ENCODE data around the gene F2R.

The F2R gene

DNA sequence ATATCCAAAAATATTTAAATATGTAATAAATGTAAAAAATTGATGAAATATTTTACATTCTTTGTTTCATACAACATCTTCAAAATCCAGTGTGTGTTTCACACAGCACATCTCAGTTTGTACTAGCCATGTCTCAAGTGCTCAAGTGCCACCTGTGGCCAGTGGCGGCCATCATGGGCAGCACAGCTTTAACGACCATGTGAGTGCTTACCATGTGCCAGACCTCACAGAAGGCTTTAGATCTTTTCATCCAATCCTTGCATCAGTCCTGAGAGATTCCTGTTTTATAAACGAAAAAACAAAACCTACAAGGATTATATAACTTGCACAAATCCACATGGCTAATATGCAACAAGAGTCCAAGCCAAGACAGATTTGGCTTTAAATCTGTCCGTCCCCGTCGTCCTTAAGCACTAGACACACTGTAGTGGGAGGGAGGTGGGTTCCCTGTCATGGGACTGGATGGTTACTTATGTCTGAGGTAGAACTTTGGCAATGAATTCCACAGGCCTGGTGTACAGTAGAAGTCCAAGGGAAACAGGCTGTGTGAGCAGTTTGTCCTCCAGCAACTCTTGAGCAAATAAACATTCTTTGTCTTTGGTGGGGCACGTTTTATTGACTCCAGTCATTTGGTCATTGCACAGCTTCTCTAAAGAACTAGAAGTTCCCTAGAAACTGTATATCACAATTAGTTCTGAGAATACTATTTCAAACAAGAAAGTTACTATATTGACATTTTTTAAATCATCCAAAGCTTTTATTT lies 25.0 kb upstream of the F2R start:
- no peak for DNase-seq

DNA sequence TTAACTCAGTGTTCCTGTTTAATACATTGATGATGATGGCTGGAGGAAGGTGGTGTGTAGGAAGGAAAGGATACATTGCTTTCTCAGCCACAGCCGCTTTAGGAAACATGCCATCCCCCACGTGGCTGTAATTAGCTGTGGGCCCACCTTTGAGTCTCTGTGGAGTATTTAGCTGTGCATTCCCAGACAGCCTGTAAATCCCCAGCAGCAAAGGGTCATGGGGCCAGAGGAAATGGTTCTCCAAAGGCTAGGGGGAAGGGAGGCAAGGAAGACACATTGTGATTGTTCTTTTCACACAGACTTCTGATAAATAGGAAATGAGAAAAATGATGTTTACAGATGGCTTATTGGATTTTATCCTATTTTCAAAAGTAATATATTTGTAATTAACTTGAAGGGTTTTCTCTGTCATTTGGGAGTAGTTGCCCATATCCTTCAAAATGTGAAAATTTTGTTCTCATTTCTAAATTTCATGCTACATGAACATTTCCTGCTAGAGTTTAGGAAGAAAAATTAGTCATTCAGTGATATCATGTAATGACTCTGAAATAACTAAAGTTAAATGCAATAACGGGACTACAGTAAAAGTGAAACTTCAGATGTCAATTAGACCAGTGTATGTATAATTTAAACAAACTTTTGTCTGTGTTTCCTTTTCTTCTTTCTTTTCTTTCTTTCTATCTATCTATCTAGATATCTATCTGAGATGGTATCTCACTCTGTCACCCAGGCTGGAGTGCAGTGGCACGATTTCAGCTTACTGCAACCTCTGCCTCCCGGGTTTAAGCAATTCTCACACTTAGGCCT lies 24.3 kb upstream of the F2R start:
- no peak for DNase-seq

DNA sequence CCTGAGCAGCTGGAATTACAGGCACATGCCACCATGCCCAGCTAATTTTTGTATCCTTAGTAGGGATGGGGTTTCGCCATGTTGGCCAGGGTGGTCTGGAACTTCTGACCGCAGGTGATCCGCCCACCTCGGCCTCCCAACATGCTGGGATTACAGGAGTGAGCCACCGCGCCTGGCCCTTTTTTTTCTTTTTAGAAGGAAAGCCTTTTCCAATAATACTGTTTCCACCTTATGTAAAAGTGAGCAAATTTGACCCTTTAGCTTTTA lies 23.7 kb upstream of the F2R start:
- no peak for DNase-seq

DNA sequence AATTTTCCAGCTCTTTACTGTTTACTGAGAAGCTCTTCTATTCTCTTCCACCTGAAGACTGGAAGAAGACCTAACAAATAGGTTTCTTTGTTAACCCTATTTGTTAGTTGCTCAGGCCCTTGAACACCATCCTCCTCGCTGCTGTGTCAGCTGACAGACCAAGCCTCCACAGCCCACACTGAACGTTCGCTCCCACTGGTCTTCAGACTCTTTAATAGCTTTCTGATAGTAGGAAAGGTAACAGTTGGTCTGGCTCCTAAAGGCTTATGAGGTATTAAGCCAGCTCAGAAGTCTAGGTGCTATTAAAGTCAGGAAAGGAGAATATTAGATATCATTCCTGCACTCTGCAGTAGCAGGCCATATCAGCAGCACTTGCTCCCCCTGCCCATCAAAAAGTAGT lies 23.3 kb upstream of the F2R start:
- DNase-seq: no peak

DNA sequence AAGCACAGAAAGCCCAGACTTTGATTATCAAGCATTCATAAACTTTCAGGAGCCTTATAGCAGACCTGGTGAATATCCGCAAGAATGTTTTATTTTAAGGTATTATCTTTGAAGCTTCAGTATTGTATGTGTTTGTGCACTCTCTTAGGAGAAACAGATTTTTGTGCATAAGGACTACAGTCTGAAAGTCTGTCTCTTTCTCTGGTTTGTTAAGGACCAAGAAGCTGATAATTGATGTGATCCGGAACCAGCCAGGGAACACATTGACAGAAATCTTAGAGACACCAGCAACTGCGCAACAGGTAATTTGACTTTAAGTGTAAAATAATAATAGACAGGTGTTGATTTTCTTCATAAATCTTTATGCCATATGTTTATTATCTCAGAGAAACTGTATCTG lies 22.8 kb upstream of the F2R start:
- no peak for DNase-seq

DNA sequence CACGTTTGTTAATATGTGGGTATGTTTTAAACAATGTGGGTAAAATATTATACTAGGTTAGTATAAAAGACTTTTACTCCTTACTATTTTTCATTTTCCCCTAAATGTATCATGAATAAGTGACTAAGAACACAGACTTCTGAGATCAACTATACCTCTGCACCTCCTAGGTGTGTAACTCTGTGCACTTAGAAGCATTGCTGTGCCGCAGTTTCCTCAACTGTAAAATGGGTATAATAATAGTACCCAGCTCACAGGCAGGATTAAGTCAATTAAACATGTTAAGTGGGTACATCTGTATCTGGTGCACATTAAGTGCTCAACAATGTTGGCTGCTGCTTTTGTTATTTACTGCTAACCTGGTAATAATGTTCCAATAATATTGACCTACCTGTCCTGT lies 21.6 kb upstream of the F2R start:
- no peak for DNase-seq

DNA sequence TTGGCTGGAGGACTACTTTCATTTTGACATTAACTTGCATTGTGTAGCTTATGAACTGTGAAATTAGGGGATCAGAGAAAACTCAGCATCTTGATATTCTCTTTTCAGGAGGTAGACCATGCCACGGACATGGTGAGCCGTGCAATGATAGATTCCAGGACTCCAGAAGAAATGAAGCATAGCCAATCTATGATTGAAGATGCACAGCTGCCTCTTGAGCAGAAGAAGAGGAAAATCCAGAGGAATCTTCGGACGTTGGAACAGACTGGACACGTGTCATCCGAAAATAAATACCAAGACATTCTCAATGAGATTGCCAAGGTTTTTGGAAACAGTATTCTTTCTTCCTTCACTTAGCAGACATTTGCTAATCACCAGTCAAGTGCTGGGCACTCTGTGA lies 20.6 kb upstream of the F2R start:
- no peak for DNase-seq

DNA sequence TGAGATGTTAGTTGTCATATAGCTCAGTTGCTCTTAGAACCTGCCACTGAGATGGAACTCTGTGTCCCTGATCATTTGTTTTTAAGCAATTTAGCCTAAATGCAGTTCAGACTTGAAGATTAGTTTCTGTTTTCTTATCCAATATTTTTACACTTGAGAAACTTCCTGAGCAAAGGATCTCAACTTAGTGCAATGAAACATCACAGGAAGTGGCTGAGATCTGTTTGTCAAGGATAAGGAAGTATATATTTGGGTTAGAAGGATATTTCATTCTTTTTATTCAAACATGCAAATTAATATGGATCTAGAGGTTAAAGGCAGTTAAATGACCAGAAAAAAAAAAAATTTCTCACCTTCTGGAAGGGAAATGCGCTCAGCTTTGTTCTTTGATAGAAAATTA lies 19.7 kb upstream of the F2R start:
- no peak for DNase-seq

DNA sequence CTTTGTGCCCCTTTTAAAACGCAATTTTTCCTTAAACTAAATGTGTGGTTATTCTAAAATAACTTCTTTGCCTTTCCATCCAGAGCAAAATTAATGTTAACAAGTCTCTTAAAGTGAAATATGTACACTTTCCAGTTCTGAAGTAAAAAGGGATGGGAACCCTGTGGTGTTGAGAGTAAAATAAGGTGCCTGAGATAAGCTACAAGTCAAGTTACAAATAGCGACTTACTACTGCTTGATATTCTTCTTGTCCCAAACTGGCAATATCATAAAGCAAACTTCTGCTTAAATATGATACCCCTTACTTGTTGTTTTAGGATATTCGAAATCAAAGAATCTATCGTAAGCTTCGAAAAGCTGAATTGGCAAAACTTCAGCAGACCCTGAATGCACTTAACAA lies 18.3 kb upstream of the F2R start:
- no peak for DNase-seq

DNA sequence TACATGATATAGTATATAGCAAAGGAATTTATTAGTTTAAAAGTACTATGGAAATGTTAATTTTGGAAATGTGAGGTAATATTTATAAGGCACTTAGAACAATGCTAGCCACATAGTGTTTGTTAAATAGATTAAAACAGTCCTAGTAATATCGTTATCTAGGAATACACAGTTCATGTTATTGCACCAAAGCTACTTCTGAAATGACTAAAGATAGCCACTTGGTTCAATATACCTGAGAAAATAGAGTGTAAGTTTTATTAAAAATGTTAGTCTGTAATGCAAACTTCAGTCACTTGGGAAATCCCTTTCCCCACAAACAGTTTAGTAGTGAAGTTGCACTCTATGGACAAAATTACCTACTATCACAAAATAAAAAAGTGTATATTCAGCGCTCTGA lies 15.4 kb upstream of the F2R start:
- DNase-seq: no peak

DNA sequence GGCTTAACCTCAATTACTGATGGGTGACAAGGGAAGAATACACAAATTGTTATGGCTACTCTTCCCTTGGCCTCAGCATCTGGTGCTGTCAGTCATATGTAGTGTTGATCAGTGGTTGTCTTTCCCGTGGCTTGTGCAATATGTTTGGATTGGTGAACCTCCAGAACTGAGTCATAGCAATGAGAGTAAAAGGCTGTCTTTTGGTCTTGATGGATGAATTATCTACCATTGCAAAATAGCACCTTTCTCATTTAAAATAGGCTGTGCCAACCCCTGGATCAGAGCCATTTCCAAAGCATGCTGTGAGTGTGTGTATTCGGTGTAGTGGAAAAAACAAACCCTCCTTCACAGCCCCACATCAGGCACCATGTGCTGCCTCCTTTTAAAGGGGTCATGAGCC lies 14.6 kb upstream of the F2R start:
- DNase-seq: no peak

DNA sequence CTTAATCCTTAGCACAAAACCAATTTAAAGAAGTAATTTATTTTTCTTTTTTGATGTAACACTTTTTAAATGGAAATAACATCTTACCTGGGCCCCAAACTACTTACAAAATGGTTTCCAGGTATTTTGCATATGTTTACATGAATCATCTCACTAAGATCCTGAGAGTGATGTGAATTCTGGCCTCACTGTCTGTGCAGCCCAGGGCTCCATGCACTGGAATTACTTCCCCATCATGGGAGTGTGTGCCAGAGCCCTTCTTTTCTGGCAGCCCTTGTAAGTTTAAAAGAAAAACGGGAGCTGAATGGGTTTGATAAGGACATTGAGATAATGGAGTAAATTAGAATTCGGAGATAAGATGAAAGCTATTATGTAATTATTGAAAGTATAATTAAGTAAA lies 12.2 kb upstream of the F2R start:
- no peak for DNase-seq

DNA sequence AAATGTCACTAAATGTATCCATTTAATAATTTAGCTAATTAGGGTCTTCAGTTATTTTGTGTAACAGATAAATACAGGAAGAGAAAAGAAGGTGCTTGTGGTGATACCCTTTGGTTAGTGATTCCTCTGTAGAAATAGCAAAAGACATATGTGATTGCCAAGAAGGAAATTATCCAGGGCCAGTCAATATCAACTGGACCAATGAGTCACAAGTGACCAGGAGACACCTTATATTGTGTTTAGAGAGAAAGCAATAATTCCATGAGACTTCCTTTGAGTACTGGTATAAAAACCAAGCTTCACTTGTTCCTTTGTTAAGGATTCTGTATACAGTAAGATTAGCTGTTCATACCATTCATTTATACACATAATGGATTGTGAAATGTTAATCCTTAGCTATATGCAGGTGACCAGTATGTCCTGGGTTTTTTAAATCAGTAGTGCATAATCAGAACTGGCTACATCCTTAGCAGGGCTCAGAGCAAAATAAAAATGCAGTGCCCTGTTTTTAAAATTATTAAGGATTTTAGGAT lies 11.7 kb upstream of the F2R start:
- no peak for DNase-seq

DNA sequence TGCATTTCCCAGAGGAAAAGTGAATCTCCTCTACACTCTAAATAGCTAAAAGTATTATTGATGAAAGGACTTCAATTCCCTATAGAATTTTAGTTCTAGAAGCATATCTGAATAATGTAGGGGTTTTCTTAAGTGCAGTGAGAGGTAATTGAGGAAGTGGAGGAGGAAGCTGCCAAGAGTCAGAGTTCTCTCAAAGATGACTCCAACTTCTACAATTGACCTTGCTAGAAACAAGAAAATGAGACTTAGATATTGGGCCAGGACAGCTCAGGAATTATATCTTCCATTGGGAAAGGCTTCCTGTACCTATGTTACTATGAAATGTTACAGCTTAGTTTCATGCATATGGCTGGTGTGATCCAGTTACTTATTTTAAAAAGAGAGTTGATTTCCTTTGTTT lies 10.4 kb upstream of the F2R start:
- DNase-seq: no peak

DNA sequence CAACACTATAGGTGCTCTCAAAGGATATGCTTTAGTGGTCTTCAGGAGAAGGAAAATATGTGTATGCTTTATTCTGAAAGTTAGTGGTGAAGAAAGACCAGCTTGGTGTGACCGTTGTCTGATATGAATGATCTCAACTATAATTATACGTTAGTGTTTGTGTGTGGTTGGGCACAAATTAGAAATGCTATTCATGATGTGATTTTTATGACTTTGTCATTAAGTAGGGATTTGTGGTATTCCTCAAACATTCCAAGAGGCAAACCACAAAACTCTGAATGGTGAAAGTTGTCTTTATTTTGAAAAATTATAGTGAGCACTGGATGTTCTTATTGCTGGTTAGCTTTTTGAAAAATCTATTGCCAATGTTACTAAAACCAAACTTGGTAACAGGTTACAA lies 6.2 kb upstream of the F2R start:
- no peak for DNase-seq

DNA sequence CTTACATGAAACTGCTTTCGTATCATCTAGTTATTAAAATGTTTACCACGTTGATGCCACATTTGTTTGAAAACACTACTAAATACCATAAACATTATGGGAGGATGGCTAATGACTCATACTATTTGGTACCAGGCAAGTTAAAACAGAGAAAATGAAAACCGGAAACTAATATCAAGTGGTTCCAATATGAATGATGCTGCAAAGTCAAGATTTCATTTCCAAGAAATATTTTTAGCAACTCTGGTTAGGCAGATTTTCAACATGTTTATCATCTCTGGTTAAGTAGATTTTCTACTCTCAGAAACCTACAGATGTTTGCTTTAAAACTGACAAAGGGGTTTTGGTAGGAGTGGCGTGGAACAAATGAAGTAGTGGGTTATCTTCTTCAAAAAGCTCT lies 4.9 kb upstream of the F2R start:
- DNase-seq: no peak

DNA sequence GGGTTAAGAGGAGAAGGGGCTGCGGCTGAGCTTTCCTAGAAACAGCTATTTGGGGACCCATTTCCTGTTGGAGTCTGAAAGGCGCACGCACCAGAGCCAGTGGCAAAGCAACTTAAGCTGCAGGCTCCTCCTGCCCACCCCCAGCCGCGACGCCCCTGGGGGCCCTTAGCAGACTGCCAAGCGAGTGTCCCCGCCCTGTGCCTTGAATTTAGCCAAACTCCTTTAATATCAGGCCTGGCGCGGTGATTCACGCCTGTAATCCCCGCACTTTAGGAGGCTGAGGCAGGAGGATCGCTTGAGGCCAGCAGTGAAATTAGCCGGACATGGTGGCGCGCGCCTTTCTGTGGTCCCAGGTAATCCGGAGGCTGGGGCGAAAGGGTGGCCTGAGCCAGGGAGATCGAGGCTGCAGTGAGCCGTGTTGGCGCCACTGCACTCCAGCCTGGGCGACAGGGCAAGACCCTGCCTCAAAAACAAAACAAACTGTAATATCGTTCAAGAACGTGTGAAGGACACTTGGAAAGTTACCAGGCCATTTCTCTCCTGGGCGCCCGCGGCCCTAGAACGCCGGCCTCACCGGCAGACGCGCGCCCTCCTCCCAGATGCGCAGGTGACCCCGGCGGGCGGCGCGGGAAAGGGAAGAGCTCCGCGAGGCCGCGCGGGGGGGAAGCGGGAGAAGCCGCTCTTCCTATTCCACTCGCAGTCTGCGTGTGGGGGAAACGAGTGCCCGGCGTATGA lies 1.0 kb upstream of the F2R start:
- DNase-seq: no peak

DNA sequence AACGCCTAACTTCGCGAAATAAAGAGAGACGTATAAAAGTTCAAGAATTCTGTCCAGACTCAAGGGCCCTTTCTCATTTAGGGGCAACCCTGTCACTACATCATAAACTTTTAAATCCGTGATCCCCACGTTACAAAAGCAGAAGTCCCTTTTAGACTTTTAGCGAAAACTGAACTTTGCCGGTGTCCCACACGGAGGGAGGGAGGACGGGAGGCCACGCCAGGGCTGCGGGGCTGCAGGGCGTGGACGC lies 515 bp upstream of the F2R start:
- no peak for DNase-seq

DNA sequence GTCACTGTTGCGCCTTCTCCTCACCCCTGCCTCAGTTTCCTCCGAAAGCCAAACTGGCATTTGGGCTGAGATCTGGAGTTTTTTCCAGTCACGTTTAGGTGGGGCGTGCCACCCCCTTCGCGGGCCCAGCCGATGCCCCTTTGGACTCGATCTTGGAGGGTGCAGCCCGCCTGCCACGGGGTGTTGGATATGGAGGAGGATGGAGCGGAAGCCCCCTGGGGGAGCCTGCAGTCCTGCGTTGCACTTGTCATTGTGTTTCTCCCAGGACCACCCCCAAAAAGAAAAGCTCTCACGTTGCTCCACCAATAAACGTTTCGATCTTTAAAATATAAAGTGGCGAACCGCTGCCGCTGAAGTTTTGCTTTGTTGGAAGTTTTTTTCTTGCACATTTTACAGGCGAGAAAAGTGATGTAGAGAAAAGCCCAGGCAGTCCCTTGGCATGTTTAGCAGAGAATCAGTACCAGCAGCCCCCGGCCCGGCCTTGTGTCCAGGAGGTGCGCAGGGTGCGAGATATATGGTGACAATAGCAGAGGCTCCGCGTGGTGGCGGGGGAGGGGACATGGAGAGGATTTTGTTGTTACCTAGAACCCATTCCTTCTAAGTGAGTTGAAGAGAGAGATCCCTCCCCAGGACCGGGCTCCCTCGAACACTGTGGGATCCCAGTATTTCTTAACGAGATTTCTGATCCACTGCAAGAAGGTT lies 681 bp downstream of the F2R start:
- DNase-seq: no peak

DNA sequence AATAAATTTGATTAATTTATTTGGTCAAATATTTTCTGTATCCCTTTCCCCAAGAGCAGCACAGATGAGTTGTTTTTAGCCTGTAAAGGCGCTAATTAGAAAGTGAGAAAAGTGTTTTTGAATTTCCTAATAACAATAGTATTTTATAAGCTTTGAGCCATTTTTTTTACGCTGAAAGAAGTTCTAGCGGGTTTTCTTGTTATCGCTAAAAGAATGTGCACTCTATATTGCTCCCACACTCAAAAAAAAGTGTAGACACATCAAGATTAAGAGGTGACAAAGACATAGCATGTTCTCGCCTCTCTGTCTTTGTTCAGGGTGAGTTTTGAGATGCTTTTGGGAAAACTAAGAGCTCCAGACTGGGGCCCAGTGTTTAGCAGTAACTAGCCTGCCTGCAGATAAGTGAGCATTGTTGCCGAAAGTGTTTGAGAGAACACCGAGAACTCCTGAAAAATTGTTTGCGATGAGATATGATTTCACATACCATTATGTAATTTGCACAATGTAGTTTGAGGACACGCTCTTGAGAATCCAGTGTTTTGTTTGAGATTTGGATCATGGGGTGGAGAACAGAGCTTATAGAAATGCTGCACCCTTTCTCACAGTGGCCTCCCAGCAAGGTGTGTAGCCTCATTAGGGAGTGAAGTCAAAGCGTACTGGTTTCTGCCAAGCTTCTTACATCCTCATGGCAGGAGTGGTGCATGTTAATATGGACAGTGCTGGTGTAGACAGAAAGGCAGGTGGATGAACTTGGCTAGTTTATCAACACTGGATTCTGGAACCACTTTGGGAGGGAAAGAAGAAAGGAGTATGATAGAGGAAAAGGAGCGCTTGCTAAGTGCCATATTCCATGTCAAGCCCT lies 1.5 kb downstream of the F2R start:
- no peak for DNase-seq

DNA sequence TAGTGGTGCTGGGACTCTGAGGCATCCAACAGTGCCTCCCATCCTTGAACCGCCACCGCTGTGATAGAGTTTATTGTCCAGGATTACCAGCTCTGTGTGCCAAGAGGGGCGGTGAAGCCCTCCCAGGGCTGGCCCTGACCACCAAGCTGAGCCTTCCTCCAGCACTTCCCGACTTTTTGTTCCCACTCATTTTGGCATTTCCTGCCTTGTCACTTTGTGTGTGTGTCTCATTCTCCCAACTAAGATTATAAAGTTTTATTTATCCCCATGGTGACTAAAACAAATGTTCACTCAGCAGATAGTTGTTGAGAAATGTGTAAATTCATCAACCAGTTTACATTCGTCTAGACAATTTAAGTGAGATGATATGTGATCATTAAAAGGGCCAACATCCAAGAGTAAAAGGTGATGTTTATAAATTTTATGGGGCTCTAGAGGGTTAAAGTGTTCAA lies 2.5 kb downstream of the F2R start:
- DNase-seq: no peak

DNA sequence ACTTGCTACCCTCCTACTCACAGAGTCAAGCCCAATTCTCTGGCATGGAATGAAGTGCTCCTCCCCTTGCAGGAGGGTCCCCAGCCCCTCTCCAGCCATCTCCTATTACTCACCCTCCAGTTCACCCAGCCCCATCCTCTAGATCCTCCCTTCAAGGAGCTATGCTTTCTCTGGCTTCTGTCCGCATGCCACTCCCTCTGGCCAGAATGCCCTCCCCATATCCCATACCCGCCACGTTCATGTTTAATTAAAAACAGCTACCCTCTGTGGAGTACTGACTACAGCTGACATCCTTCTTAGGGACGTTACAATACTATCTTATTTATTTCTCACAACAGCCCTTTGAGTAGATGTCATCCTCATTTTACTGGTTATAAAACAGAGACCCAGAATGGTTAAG lies 3.0 kb downstream of the F2R start:
- no peak for DNase-seq

Data from CD4-positive, alpha-beta T cell treated with Interleukin-15 for 1 hour (primary cell).